ENCODE data around the gene SFI1. TPM values are rescaled to one million over a fixed set of nuclear protein-coding genes. Genes with fewer than 3 reads are reported as not detected.

Gene SFI1
- total and polyA plus RNA-seq, 8 donors: 10.8 to 60.3 (median 16.4) TPM

DNA sequence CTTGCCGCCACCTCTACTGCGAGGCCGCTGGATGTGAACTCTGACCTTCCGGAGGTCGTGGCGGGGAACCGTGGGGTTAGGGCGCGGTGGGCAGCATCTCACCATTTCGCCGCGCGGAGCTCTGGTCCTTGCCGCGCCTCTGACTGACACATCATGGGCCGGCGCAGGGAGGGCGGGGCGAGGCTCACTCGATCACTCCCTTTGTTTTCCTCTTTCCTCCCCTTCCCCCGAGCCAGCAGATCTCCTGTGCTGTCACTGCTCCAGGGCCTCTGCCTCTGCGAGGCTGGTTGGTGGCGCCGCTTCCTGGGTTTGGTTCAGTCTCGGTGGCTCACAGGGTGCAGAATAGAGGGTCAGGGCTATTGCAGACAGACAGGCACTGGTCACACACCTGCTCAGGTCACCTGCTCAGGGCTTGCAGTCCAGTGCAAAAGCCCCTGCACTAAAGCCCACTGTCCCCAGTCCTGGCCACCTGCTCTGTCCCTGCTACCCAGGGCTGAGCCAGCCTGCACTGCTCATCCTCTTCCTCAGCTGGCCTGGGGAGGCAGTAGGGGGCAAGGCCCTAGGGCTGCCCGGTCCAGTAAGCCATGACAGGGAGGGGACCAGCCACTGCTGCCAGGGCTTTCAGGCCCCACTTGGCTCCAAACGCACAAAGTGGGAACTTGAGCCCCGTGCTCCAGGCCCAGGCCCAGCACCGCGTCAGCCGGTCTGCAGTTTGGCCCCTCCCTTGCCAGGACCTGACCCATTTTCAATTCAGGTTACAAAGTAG, 129.5 kb downstream of the SFI1 start:
- H3K27me3 ChIP-seq: no peaks in the 10 kb centered on the region
- peak overlapping the region in 1 of 4 donors; percentile 17 for H3K27ac ChIP-seq
- H3K4me1 ChIP-seq: peaks cover 4 to 20% (median 17%) of the 10 kb centered on the region in 3 donors
- TF ChIP-seq CTCF (IDR thresholded peaks at IDR 0.05): no peak
- H3K4me3 ChIP-seq: no peak overlapping the region
- H3K9me3 ChIP-seq: no peaks in the 10 kb centered on the region
- FAIRE-seq (no peak), DNase-seq (peak in 1 of 6 donors; percentile 63), ATAC-seq (peak in 1 of 4 donors; percentile 3)
- WGBS, 2 donors: 70 to 77% methylated on average over 31 of the region's 31 CpGs
- intact Hi-C loops (cut with DNase I): loop anchor here in 1 of 3 donors (10.0 kb wide), 1 partner anchor 51 kb away; no protein-coding TSS in a partner anchor
- peaks cover 0 to 2% (median 0%) of the 10 kb centered on the region in 3 donors for H3K36me3 ChIP-seq

GRCh38 chr22:31626427-31627150, 130.3 kb downstream of the SFI1 start:
- FAIRE-seq: no peak
- WGBS, 2 donors: 66 to 70% methylated on average over 15 of the region's 15 CpGs

DNA sequence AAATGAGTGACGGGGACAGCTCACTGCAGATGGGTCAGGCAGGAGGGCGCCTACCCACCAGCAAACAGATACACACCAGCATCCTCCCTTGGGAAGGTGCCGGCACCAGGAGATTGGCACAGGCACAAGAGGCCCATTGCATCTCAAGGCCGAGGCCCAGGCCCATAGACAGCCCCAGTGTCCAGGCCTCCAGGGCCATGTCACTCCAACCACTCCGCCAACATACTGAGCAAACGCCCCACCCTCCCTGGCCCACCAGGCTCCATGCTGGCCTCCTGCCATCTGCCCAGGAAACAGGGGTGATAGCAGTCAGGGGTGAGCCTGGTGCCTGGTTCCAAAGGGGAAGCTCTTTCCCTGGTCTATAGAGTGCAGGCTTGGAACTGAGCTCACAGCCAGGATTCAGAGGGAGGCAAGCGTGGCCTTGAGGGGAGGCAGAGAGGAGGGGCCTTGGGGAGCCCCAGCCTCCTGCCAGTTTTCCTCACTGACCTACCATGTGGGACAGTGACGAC, 130.9 kb downstream of the SFI1 start:
- intact Hi-C loops (cut with DNase I): loop anchor here in 1 of 3 donors (10.0 kb wide), 1 partner anchor 52 kb away; no protein-coding TSS in a partner anchor
- peak overlapping the region in 1 of 4 donors; percentile 22 for H3K27ac ChIP-seq

More at GRCh38 chr22:31626427-31627150, 130.3 kb downstream of the SFI1 start:
- no peak for TF ChIP-seq CTCF (IDR thresholded peaks at IDR 0.05)
- no peak for DNase-seq
- Histone ChIP-seq H3K9me3 (no peaks in the 10 kb centered on the region), H3K27ac (peak overlapping the region in 2 of 4 donors; percentile 11 to 22), H3K4me1 (peaks cover 4 to 20% (median 17%) of the 10 kb centered on the region in 3 donors), H3K27me3 (no peaks in the 10 kb centered on the region), H3K36me3 (no peaks in the 10 kb centered on the region), H3K4me3 (no peak overlapping the region)
- no peak for ATAC-seq
- intact Hi-C loops (cut with DNase I): loop anchor here in 1 of 3 donors (10.0 kb wide), 1 partner anchor 52 kb away; no protein-coding TSS in a partner anchor

DNA sequence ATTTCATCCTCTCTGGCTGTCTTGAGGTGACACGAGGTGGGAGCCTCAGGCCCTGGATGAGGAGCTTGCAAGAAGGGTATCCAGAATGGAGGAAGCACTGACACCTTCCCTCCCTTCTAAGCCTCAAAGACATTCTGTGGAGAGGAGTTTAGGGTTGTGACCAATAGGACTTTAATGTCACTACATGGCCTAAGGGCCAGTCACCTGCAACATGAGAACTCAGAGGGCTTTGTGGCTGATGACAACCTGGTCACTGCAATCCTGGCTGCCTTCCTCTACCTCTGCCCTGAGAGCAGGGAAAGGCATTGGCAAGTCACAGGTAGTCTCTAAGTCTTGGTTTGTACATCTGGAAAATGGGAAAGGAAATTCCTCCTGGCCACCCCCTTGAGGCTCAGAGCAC, 132.0 kb downstream of the SFI1 start:
- TF ChIP-seq CTCF (IDR thresholded peaks at IDR 0.05): no peak
- ATAC-seq: no peak
- peak overlapping the region in 1 of 4 donors; percentile 1 for H3K27ac ChIP-seq
- WGBS, 2 donors: 73 to 89% methylated on average over 1 of the region's 1 CpG
- H3K4me1 ChIP-seq: peaks cover 4 to 20% (median 17%) of the 10 kb centered on the region in 3 donors
- no peak overlapping the region for H3K4me3 ChIP-seq
- H3K36me3 ChIP-seq: no peaks in the 10 kb centered on the region
- DNase-seq: no peak
- no peaks in the 10 kb centered on the region for H3K27me3 ChIP-seq
- FAIRE-seq: no peak
- H3K9me3 ChIP-seq: no peaks in the 10 kb centered on the region
- intact Hi-C loops (cut with DNase I): loop anchor here in 1 of 3 donors (10.0 kb wide), 1 partner anchor 54 kb away; no protein-coding TSS in a partner anchor

More for the DNA sequence above, 130.9 kb downstream of the SFI1 start:
- peak in 1 of 6 donors; percentile 63 for DNase-seq
- H3K4me3 ChIP-seq: no peak overlapping the region
- H3K4me1 ChIP-seq: peaks cover 4 to 20% (median 17%) of the 10 kb centered on the region in 3 donors
- no peaks in the 10 kb centered on the region for H3K36me3 ChIP-seq
- no peaks in the 10 kb centered on the region for H3K9me3 ChIP-seq
- ATAC-seq: no peak
- no peak for TF ChIP-seq CTCF (IDR thresholded peaks at IDR 0.05)
- FAIRE-seq: no peak
- no peaks in the 10 kb centered on the region for H3K27me3 ChIP-seq
- WGBS, 2 donors: 52 to 62% methylated on average over 8 of the region's 8 CpGs

Measured in pancreas (tissue), 10 donors.